SK-N-SH (cell line): ENCODE results near the gene ENTPD2. TPM values are rescaled to one million over a fixed set of nuclear protein-coding genes. Genes with fewer than 3 reads are reported as not detected.
A peak's percentile ranks its signal among the peaks of the same experiment; 100 is the strongest.

Source experiments
- CTCF ChIA-PET: fragments of 300-600, 350-600 bp; formaldehyde crosslinking; extraction: SDS; loops from one replicate; lab custom pipeline; 2021; lab: Yijun Ruan, JAX
- POLR2A ChIA-PET: fragments of 350-600 bp; sonication (Branson Sonifier 250); formaldehyde crosslinking; extraction: SDS; loops from one replicate; lab custom pipeline; 2020; ENCODE audit warnings: antibody characterized with exemption, inconsistent platforms; lab: Yijun Ruan, JAX
- DNase-seq: peaks from one replicate; pipeline ENCODE4 v3.0.0; 2012
- H2AFZ ChIP-seq: fragments of 200-600 bp; sonication (generic); 2 replicates; pipeline ENCODE4 v1.8.1; 2016; ENCODE audit warnings: antibody characterized with exemption, mild to moderate bottlenecking, low read depth
- H3F3A ChIP-seq: fragments of 200-600 bp; sonication (generic); replicated peaks from 2 replicates; pipeline ENCODE3; 2016; ENCODE audit warnings: antibody characterized with exemption, mild to moderate bottlenecking; ENCODE audit not compliant: insufficient read depth
- H3K27ac ChIP-seq, 2 experiments: fragments of 200-500 bp in 1 of 2; fragments of 200-600 bp in 1 of 2; sonication (Bioruptor generic) in 1 of 2; sonication (generic), shearing (Covaris generic) in 1 of 2; 2 replicates each; pipeline versions ENCODE4 v1.5.1 to v1.6.1; 2014 to 2016; ENCODE audit warnings: low read depth in 2 of 2, inconsistent platforms in 1 of 2, low read length in 1 of 2, mild to moderate bottlenecking in 1 of 2, mixed read lengths in 1 of 2
- H3K27me3 ChIP-seq: fragments of 200-600 bp; sonication (generic), shearing (Covaris generic); 2 replicates; pipeline ENCODE4 v1.6.1; 2016; ENCODE audit warnings: mixed run types; ENCODE audit not compliant: insufficient read depth
- H3K36me3 ChIP-seq, 2 experiments: fragments of 200-500 bp in 1 of 2; fragments of 200-600 bp in 1 of 2; sonication (Bioruptor generic) in 1 of 2; sonication (generic) in 1 of 2; replicated peaks in 1 of 2; 2 replicates each; pipeline versions ENCODE3 to v1.5.1; 2014 to 2016; ENCODE audit warnings: low read length in 1 of 2, mild to moderate bottlenecking in 1 of 2; ENCODE audit not compliant: insufficient read depth in 2 of 2, control insufficient read depth in 1 of 2
- H3K4me1 ChIP-seq, 2 experiments: fragments of 200-500 bp in 1 of 2; fragments of 200-600 bp in 1 of 2; sonication (Bioruptor generic) in 1 of 2; sonication (generic), shearing (Covaris generic) in 1 of 2; 2 replicates each; pipeline versions ENCODE4 v1.5.1 to v1.6.1; 2014 to 2016; ENCODE audit warnings: low read depth in 1 of 2, low read length in 1 of 2, mixed run types in 1 of 2; ENCODE audit not compliant: insufficient read depth in 2 of 2, control insufficient read depth in 1 of 2
- H3K4me2 ChIP-seq: fragments of 200-600 bp; sonication (generic), shearing (Covaris generic); 2 replicates; pipeline ENCODE4 v1.6.1; 2017; ENCODE audit warnings: mixed run types
- H3K4me3 ChIP-seq, 2 experiments: fragments of 200-500 bp in 1 of 2; fragments of 200-600 bp in 1 of 2; sonication (Bioruptor generic) in 1 of 2; sonication (generic), shearing (Covaris generic) in 1 of 2; 2 replicates each; pipeline versions ENCODE4 v1.5.1 to v1.8.1; 2014 to 2016; ENCODE audit warnings: low read depth in 2 of 2, inconsistent platforms in 1 of 2, low read length in 1 of 2, mild to moderate bottlenecking in 1 of 2, mixed read lengths in 1 of 2, moderate library complexity in 1 of 2
- H3K79me2 ChIP-seq: fragments of 200-600 bp; sonication (generic); 2 replicates; pipeline ENCODE4 v1.8.1; 2017; ENCODE audit warnings: mild to moderate bottlenecking; ENCODE audit not compliant: insufficient read depth
- H3K9ac ChIP-seq: fragments of 200-600 bp; sonication (generic); 2 replicates; pipeline ENCODE4 v1.6.1; 2017; ENCODE audit warnings: mixed run types
- H3K9me2 ChIP-seq: fragments of 200-600 bp; sonication (generic); 2 replicates; pipeline ENCODE4 v1.6.1; 2017; ENCODE audit warnings: mixed run types
- H3K9me3 ChIP-seq: fragments of 200-600 bp; sonication (generic); 2 replicates; pipeline ENCODE4 v1.6.1; 2017; ENCODE audit warnings: mixed run types, mild to moderate bottlenecking, moderate library complexity
- H4K20me1 ChIP-seq: fragments of 200-600 bp; sonication (generic); 2 replicates; pipeline ENCODE4 v1.6.1; 2017; ENCODE audit warnings: mild to moderate bottlenecking, mixed run types; ENCODE audit not compliant: insufficient read depth
- CHD2 ChIP-seq: fragments of 150-350 bp; IDR thresholded peaks from 2 replicates; pipeline ENCODE4 v1.6.1; 2018; ENCODE audit warnings: low read length; ENCODE audit not compliant: partially characterized antibody
- CTCF ChIP-seq: fragments of 200-600 bp; sonication (generic); IDR thresholded peaks from 2 replicates; pipeline ENCODE4 v1.6.1; 2017; ENCODE audit warnings: antibody characterized with exemption, mild to moderate bottlenecking, moderate library complexity
- FOXJ3 ChIP-seq: sonication (generic); formaldehyde crosslinking; IDR thresholded peaks from 2 replicates; pipeline ENCODE4 v1.5.1; 2020; ENCODE audit warnings: mild to moderate bottlenecking, missing genetic modification reagents
- GATA2 ChIP-seq: sonication (generic); formaldehyde crosslinking; IDR thresholded peaks from 2 replicates; pipeline ENCODE4 v1.5.0; 2020; ENCODE audit warnings: mild to moderate bottlenecking, missing genetic modification reagents
- MEF2A ChIP-seq: IDR thresholded peaks from 2 replicates; pipeline ENCODE4 v1.4.0; 2012; ENCODE audit warnings: low read depth, borderline replicate concordance
- MXI1 ChIP-seq: IDR thresholded peaks from 2 replicates; pipeline ENCODE4 v1.6.1; 2012; ENCODE audit warnings: mild to moderate bottlenecking, low read depth, low read length, improper control_type of control experiment
- POLR2AphosphoS5 ChIP-seq: IDR thresholded peaks from 2 replicates; pipeline ENCODE4 v1.6.1; 2012; ENCODE audit warnings: low read depth, low read length
- RAD21 ChIP-seq: IDR thresholded peaks from 2 replicates; pipeline ENCODE4 v1.6.1; 2012; ENCODE audit warnings: mild to moderate bottlenecking, low read length
- REST ChIP-seq: IDR thresholded peaks from 2 replicates; pipeline ENCODE4 v1.6.1; 2012; ENCODE audit warnings: mild to moderate bottlenecking, low read depth, low read length, moderate library complexity
- RXRA ChIP-seq: IDR thresholded peaks from 2 replicates; pipeline ENCODE4 v1.4.0; 2012; ENCODE audit warnings: low read depth, mild to moderate bottlenecking, borderline replicate concordance
- SIN3A ChIP-seq: IDR thresholded peaks from 2 replicates; pipeline ENCODE4 v1.6.1; 2012; ENCODE audit warnings: low read depth, mild to moderate bottlenecking, low read length, moderate library complexity, borderline replicate concordance
- TAF1 ChIP-seq: IDR thresholded peaks from 2 replicates; pipeline ENCODE4 v1.6.1; 2012; ENCODE audit warnings: low read depth, mild to moderate bottlenecking, low read length, moderate library complexity, borderline replicate concordance
- USF1 ChIP-seq: IDR thresholded peaks from 2 replicates; pipeline ENCODE4 v1.4.0; 2012; ENCODE audit warnings: low read depth, borderline replicate concordance
- USF2 ChIP-seq: fragments of 150-350 bp; IDR thresholded peaks from 2 replicates; pipeline ENCODE4 v1.6.1; 2017; ENCODE audit warnings: antibody characterized with exemption, low read length, low read depth, borderline replicate concordance
- YY1 ChIP-seq: IDR thresholded peaks from 2 replicates; pipeline ENCODE4 v1.4.0; 2012; ENCODE audit warnings: low read depth, mild to moderate bottlenecking
- ZBTB33 ChIP-seq: IDR thresholded peaks from 2 replicates; pipeline ENCODE4 v1.4.0; 2012; ENCODE audit warnings: low read depth, borderline replicate concordance
- WGBS: methylation state at CpG from one replicate; pipeline ENCODE4 v1.1.6; 2017; ENCODE audit warnings: low lambda C conversion rate; 5-methylcytosine and 5-hydroxymethylcytosine counted together
- polyA plus RNA-seq, 3 experiments: library from polyadenylated mRNA; depleted of rRNA; stranded (reverse); fragments of >200 nt; gene quantifications; 2 replicates each; pipeline ENCODE4 v1.2.3, GENCODE V29; 2012

Gene ENTPD2
- polyA plus RNA-seq, 1 of the 3 experiments (the other 2 are of a cell fraction) = not detected

- no peak overlapping the region for H3K4me2 ChIP-seq
- no peaks in the 10 kb centered on the region for H3K9me3 ChIP-seq
- H3K9ac ChIP-seq = no peak overlapping the region
- no peak for TF ChIP-seq YY1
- no peak for TF ChIP-seq USF2
- peak; percentile 31 for TF ChIP-seq RAD21
- no peak for TF ChIP-seq GATA2 (CRISPR knock-in tag)
- TF ChIP-seq POLR2AphosphoS5 = no peak
- TF ChIP-seq MXI1 = peak; percentile 90
- TF ChIP-seq RXRA = no peak
- TF ChIP-seq TAF1 = no peak
- no peak for TF ChIP-seq CTCF
- no peak for TF ChIP-seq MEF2A
- H3K4me1 ChIP-seq = peaks cover 5 to 40% of the 10 kb centered on the region in 2 experiments; a peak in 1 of 4 replicates
- no peaks in the 10 kb centered on the region for H3K27me3 ChIP-seq
- H2AFZ ChIP-seq = no peak overlapping the region
- 0 out of 2 replicates have a peak, but pooled peaks cover 4% of the 10 kb centered on the region for H4K20me1 ChIP-seq
- ChIA-PET POLR2A (interaction anchor here (0.6 to 1.5 kb wide), 3 partner anchors 30 to 74 kb away, joined by 3 to 7 read pairs (median 3); no protein-coding TSS in a partner anchor), CTCF (interaction anchor here (0.7 to 15.1 kb wide), 19 partner anchors 8 to 298 kb away, joined by 3 to 350 read pairs (median 4); partner anchors contain the start of genes C8G, CLIC3, FBXW5 and LCN12)
- no peaks in the 10 kb centered on the region for H3F3A ChIP-seq
- H3K36me3 ChIP-seq = no peaks in the 10 kb centered on the region
- H3K27ac ChIP-seq = peak overlapping the region in 1 of 2 experiments; percentile 83; a peak in 2 of 4 replicates
- peak; percentile 90 for DNase-seq
- H3K79me2 ChIP-seq = 0 out of 2 replicates have a peak, but pooled peaks cover 3% of the 10 kb centered on the region
- H3K4me3 ChIP-seq = peak overlapping the region in 1 of 2 experiments; percentile 4; a peak in 1 of 4 replicates
- no CpG with 5 or more reads among the region's 21 CpGs for WGBS
- H3K9me2 ChIP-seq = no peaks in the 10 kb centered on the region
These were observed 28.3 kb downstream of the ENTPD2 start for GRCh38 chr9:137025517-137025966.

- 0 out of 2 replicates have a peak, but pooled peaks cover 3% of the 10 kb centered on the region for H3K79me2 ChIP-seq
- no peaks in the 10 kb centered on the region for H3K9me2 ChIP-seq
- POLR2A ChIA-PET = no interaction called here
- no peak overlapping the region for H3K4me2 ChIP-seq
- H3K27ac ChIP-seq = no peak overlapping the region
- no peaks in the 10 kb centered on the region for H3K27me3 ChIP-seq
- DNase-seq = no peak
- H3K9me3 ChIP-seq = no peaks in the 10 kb centered on the region
- no peak overlapping the region for H3K9ac ChIP-seq
- 0 out of 2 replicates have a peak, but pooled peaks cover 4% of the 10 kb centered on the region for H4K20me1 ChIP-seq
- CTCF ChIA-PET = interaction anchor here (1.6 to 5.4 kb wide), 3 partner anchors 12 to 76 kb away, joined by 3 to 53 read pairs (median 10); no protein-coding TSS in a partner anchor
- no peaks in the 10 kb centered on the region for H3F3A ChIP-seq
- 100% methylated on average over 5 of the region's 15 CpGs for WGBS
- H2AFZ ChIP-seq = no peak overlapping the region
- peaks cover 2 to 30% of the 10 kb centered on the region in 2 experiments; a peak in 1 of 4 replicates for H3K4me1 ChIP-seq
- no peak overlapping the region for H3K4me3 ChIP-seq
- no peaks in the 10 kb centered on the region for H3K36me3 ChIP-seq
- TF ChIP-seq USF1 (no peak), REST (no peak), YY1 (no peak), CHD2 (no peak), TAF1 (no peak), MXI1 (no peak), GATA2 (CRISPR knock-in tag) (no peak), FOXJ3 (CRISPR knock-in tag) (no peak), SIN3A (no peak), ZBTB33 (no peak)
These were observed 30.3 kb downstream of the ENTPD2 start for GRCh38 chr9:137023583-137023991.
